Endothelial cell of umbilical vein (primary cell): Measurements from ENCODE around the gene FAM168B. TPM values are rescaled to one million over a fixed set of nuclear protein-coding genes. Genes with fewer than 3 reads are reported as not detected.

ENCODE experiments used
- BruUV-seq: library from RNA; stranded (reverse); fragments of 400-500 nt; replicated peaks from 2 replicates; lab custom pipeline; 2021; lab: Mats Ljungman, UMichigan
- CTCF ChIA-PET: fragments of 300-600, 350-600 bp; sonication (Branson Sonifier 250); formaldehyde crosslinking; loops from one replicate; lab custom pipeline; 2021; ENCODE audit warnings: antibody characterized with exemption, inconsistent platforms; lab: Charles Lee
- POLR2A ChIA-PET: fragments of 300-600, 350-600 bp; sonication (Branson Sonifier 250); formaldehyde crosslinking; loops from one replicate; lab custom pipeline; 2021; ENCODE audit warnings: antibody characterized with exemption, inconsistent platforms; lab: Charles Lee
- DNase-seq: peaks from one replicate; pipeline ENCODE4 v3.0.0-alpha.2; 2011; ENCODE audit warnings: low read depth, low spot score
- FAIRE-seq: peaks from 2 replicates; lab custom pipeline; 2011; peaks lifted over from hg19 to GRCh38; lab: Jason Lieb, UNC
- H2AFZ ChIP-seq: 2 replicates; pipeline ENCODE4 v1.6.0; 2012; ENCODE audit warnings: low read depth, low read length, control low read depth, inconsistent platforms
- H3K27ac ChIP-seq: 2 replicates; pipeline ENCODE4 v1.5.1; 2011; ENCODE audit warnings: low read depth, mild to moderate bottlenecking, control low read depth, low read length, moderate library complexity; ENCODE audit not compliant: insufficient read depth
- H3K27me3 ChIP-seq, 2 experiments: 2 replicates each; pipeline versions ENCODE4 v1.6.0 to v1.6.1; 2011; ENCODE audit warnings: low read length in 2 of 2, mixed read lengths in 1 of 2; ENCODE audit not compliant: control insufficient read depth in 2 of 2, insufficient read depth in 2 of 2
- H3K36me3 ChIP-seq, 2 experiments: 2 replicates in 1 of 2; 3 replicates in 1 of 2; pipeline ENCODE4 v1.5.1; 2011; ENCODE audit warnings: low read length in 2 of 2, mild to moderate bottlenecking in 1 of 2, moderate library complexity in 1 of 2; ENCODE audit not compliant: control insufficient read depth in 2 of 2, insufficient read depth in 2 of 2; ENCODE audit errors: extremely low read depth in 1 of 2
- H3K4me1 ChIP-seq: 3 replicates; pipeline ENCODE4 v1.5.1; 2011; ENCODE audit warnings: mild to moderate bottlenecking, low read length; ENCODE audit not compliant: control insufficient read depth, insufficient read depth; ENCODE audit errors: extremely low read depth
- H3K4me2 ChIP-seq: 2 replicates; pipeline ENCODE4 v1.6.1; 2011; ENCODE audit warnings: low read length, control low read depth, mixed read lengths; ENCODE audit not compliant: insufficient read depth
- H3K4me3 ChIP-seq, 3 experiments: fragments of 200-600 bp in 1 of 3; sonication (generic), shearing (Covaris generic) in 1 of 3; replicated peaks in 1 of 3; 2 replicates each; pipeline ENCODE4 v1.5.1; 2011 to 2016; ENCODE audit warnings: control low read depth in 3 of 3, low read length in 3 of 3, mild to moderate bottlenecking in 2 of 3, inconsistent platforms in 1 of 3, low read depth in 1 of 3, moderate library complexity in 1 of 3; ENCODE audit not compliant: insufficient read depth in 1 of 3
- H3K79me2 ChIP-seq: 2 replicates; pipeline ENCODE4 v1.6.0; 2012; ENCODE audit warnings: low read length, inconsistent platforms; ENCODE audit not compliant: control insufficient read depth, insufficient read depth
- H3K9ac ChIP-seq: replicated peaks from 2 replicates; pipeline ENCODE3; 2011; ENCODE audit warnings: low read length, control low read depth; ENCODE audit not compliant: insufficient read depth; ENCODE audit errors: extremely low read depth
- H3K9me1 ChIP-seq: replicated peaks from 3 replicates; pipeline ENCODE4 v1.6.0; 2011; ENCODE audit warnings: mild to moderate bottlenecking, low read length; ENCODE audit not compliant: control insufficient read depth, insufficient read depth; ENCODE audit errors: extremely low read depth
- H3K9me3 ChIP-seq: replicated peaks from 2 replicates; pipeline ENCODE4 v1.5.1; 2012; ENCODE audit warnings: low read length, inconsistent platforms; ENCODE audit not compliant: control insufficient read depth, insufficient read depth
- H4K20me1 ChIP-seq: replicated peaks from 2 replicates; pipeline ENCODE3; 2011; ENCODE audit warnings: mild to moderate bottlenecking, low read length; ENCODE audit not compliant: control insufficient read depth, insufficient read depth; ENCODE audit errors: extremely low read depth
- CTCF ChIP-seq, 2 donors: IDR thresholded peaks; 1 replicate in 1 of 2; 2 replicates in 1 of 2; pipeline ENCODE4 v1.5.1; 2011; ENCODE audit warnings: low read length in 2 of 2, mild to moderate bottlenecking in 2 of 2, moderate library complexity in 2 of 2, control low read depth in 1 of 2, inconsistent platforms in 1 of 2, low read depth in 1 of 2; ENCODE audit not compliant: insufficient read depth in 1 of 2; ENCODE audit errors: extremely low read depth in 1 of 2
- EZH2 ChIP-seq: IDR thresholded peaks from 2 replicates; pipeline ENCODE4 v1.6.1; 2012; ENCODE audit warnings: borderline replicate concordance, low read depth, mild to moderate bottlenecking, moderate library complexity, low read length, inconsistent platforms; ENCODE audit not compliant: severe bottlenecking
- FOS ChIP-seq: IDR thresholded peaks from 2 replicates; pipeline ENCODE4 v1.6.1; 2011; ENCODE audit warnings: mild to moderate bottlenecking, low read length, moderate library complexity, borderline replicate concordance; ENCODE audit not compliant: insufficient read depth
- GATA2 ChIP-seq: IDR thresholded peaks from 2 replicates; pipeline ENCODE4 v1.7.0; 2011; ENCODE audit warnings: low read depth, mild to moderate bottlenecking, moderate library complexity, mixed read lengths, low read length; ENCODE audit not compliant: insufficient read length, insufficient read depth
- JUN ChIP-seq: IDR thresholded peaks from 2 replicates; pipeline ENCODE4 v1.6.1; 2011; ENCODE audit warnings: borderline replicate concordance, low read depth; ENCODE audit not compliant: insufficient read length, insufficient read depth
- MAX ChIP-seq: IDR thresholded peaks from 2 replicates; pipeline ENCODE4 v1.6.1; 2011; ENCODE audit not compliant: insufficient read depth, insufficient read length
- MYC ChIP-seq: IDR thresholded peaks from one replicate; pipeline ENCODE4 v1.6.1; 2011; ENCODE audit warnings: mild to moderate bottlenecking, low read depth, low read length
- POLR2A ChIP-seq: IDR thresholded peaks from 2 replicates; pipeline ENCODE4 v1.6.1; 2012; ENCODE audit warnings: low read depth, mild to moderate bottlenecking, control low read depth, low read length
- POLR2AphosphoS5 ChIP-seq: IDR thresholded peaks from 2 replicates; pipeline ENCODE4 v1.6.1; 2012; ENCODE audit warnings: low read depth, mild to moderate bottlenecking, control low read depth, low read length, moderate library complexity; ENCODE audit not compliant: insufficient read depth
- dilution Hi-C: fragments of 300-500 bp; cut with MboI; formaldehyde crosslinking; loops from one replicate; pipeline ENCODE4 v1.15.0; 2019; ENCODE audit warnings: low sequenced_read_pairs; ENCODE audit not compliant: extremely low pct_ligation_motif_present
- intact Hi-C: fragments of 100-400 bp; cut with micrococcal nuclease; formaldehyde crosslinking; loops from one replicate; pipeline ENCODE4 v1.10.0; 2022
- polyA plus RNA-seq, 4 experiments: library from polyadenylated mRNA; depleted of rRNA in 3 of 4; stranded (reverse) in 3 of 4; unstranded in 1 of 4; fragments of >200 nt; gene quantifications; 2 replicates each; pipeline versions ENCODE4 v1.2.1 to v1.2.3, GENCODE V29; 2011 to 2012; ENCODE audit warnings: missing spikeins in 1 of 4
- total RNA-seq: library from RNA; stranded (reverse); gene quantifications from 2 replicates; pipeline ENCODE4 v1.2.3, GENCODE V29; 2021

The FAM168B gene
- total and polyA plus RNA-seq, 2 donors (not counting 3 experiments of a cell fraction or from before 2014, with no cell fraction given), result 109 to 183 TPM

- ChIA-PET CTCF (interaction anchor here (1.6 kb wide), 1 partner anchor 14 kb away, joined by 5 read pairs; no protein-coding TSS in a partner anchor), POLR2A (no interaction called here)
- dilution Hi-C loops, result no loop called here
- intact Hi-C loops, result no loop called here
- no peaks in the 10 kb centered on the region for H3K79me2 ChIP-seq
- no peak overlapping the region for H2AFZ ChIP-seq
- no peak overlapping the region for H3K4me2 ChIP-seq
- DNase-seq, result no peak
- no peak overlapping the region for H3K27ac ChIP-seq
- no peak overlapping the region for H3K4me3 ChIP-seq
- no TSS peak for BruUV-seq
- H3K36me3 ChIP-seq, result no peaks in the 10 kb centered on the region
- no peaks in the 10 kb centered on the region for H4K20me1 ChIP-seq
- no peak overlapping the region for H3K9ac ChIP-seq
- H3K9me3 ChIP-seq, result no peaks in the 10 kb centered on the region
- no peaks in the 10 kb centered on the region for H3K4me1 ChIP-seq
- peaks cover 50 to 58% of the 10 kb centered on the region in 2 experiments for H3K27me3 ChIP-seq
- FAIRE-seq, result no peak
- H3K9me1 ChIP-seq, result no peaks in the 10 kb centered on the region
- TF ChIP-seq POLR2A (no peak), MAX (no peak), CTCF (IDR thresholded peaks at IDR 0.05; ENCODE audit: extremely low read depth in 1 of 2, insufficient read depth in 1 of 2, low read depth in 1 of 2, low read length in 2 of 2) (no peak), EZH2 (no peak), FOS (no peak), GATA2 (no peak), POLR2AphosphoS5 (no peak), MYC (no peak), JUN (no peak)
Observed at GRCh38 chr2:131036269-131036668, 57.0 kb downstream of the FAM168B start.
